HuH-7 (cell line): ENCODE measurements around the gene MEGF8.
"Not testable (repeated sequence)": the region's sequence is repeated elsewhere in the genome, so short reads cannot be mapped to it uniquely, and the experiment has no call there.

Source experiments
- DNase-seq: peaks from one replicate; pipeline ENCODE4 v3.0.0; 2011; ENCODE audit warnings: low spot score

The MEGF8 gene

DNA sequence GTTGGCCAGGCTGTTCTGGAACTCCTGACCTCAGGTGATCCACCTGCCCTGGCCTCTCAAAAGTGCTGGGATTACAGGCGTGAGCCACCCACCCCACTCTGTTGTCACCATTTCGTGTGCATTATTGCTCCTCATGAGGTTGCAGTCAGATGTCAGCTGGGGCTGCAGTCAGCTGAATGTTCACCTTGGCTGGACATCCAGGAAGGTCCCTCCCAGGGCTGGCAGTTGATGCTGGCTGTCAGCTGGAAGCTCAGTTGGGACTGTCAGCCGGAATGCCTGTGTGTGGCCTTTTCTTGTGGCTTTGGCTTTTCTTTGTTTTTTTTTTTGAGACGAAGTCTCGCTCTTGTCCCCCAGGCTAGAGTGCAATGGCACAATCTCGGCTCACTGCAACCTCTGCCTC, 6.6 kb downstream of the MEGF8 start:
- no peak for DNase-seq

DNA sequence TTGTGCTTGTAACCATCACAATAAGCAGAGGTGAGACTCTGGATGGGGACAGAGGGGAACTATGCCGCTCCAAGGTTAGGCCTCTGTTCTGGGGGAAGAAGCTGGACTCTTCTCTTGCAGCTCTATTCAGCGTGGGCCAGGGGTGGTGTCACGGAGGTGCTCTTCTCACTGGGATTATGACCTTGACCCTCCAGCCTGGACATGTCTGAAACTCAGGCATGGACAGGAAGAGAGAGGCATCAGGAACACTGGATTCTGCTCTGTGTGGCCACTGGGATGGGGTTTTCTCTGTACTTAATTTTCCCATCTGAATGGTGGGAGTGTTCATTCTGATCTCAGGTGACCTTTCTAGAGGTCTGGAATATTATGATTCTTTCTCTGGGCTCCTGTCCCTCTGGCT, 7.6 kb downstream of the MEGF8 start:
- no peak for DNase-seq

DNA sequence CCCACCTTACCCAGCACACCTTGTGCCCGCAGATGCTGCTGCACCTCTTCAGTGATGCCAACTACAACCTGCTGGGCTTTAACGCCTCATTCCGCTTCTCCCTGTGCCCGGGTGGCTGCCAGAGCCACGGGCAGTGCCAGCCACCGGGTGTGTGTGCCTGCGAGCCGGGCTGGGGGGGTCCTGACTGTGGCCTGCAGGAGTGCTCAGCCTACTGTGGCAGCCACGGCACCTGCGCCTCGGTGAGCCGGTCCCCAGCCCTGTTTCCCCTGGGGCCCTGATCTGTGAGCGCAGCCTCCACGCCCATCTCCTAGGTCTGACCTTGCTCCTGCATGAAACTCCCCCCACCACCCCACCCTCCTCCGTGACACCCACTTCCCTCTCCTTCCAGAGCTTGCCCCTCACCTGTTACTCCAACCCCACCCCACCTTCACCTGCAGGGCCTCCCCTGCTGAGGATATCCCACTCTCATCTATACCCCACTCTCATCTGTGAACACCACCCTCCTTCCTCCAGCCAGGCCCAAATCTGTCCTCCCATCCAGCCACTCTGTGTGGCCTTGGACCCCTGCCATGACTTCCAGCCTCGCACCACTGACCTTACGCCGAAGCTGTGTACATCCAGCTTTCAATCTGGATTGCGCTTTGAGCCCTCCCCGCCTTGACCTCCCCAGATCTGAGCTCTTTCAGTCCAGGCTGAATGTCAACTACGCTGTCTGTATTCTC, 8.7 kb downstream of the MEGF8 start:
- no peak for DNase-seq

DNA sequence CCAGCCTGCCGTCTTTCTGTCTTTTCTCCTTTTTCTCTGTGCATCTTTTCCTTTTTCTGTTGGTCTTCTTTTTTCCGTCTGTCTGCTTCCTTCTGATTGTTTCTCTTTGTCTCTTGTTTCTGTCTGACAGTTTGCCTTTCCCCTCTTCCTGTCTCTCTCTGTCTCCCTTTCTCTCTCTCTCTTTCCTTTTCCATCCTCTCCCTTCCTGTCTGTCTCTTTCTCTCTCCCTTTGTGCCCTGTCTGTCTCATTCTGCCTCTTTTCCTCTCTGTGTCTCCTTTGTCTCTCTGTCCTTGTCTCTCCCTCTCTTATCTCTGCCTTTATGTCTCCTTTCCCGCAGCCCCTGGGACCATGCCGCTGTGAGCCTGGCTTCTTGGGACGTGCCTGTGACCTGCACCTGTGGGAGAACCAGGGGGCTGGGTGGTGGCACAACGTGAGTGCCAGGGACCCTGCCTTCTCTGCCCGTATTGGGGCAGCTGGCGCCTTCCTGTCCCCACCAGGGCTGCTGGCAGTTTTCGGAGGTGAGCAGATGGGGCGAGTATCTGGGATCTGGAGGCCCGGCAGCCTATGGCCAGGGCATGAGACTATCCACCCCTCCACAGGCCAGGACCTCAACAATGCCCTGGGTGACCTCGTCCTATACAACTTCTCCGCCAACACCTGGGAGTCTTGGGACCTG, 9.4 kb downstream of the MEGF8 start:
- no peak for DNase-seq

DNA sequence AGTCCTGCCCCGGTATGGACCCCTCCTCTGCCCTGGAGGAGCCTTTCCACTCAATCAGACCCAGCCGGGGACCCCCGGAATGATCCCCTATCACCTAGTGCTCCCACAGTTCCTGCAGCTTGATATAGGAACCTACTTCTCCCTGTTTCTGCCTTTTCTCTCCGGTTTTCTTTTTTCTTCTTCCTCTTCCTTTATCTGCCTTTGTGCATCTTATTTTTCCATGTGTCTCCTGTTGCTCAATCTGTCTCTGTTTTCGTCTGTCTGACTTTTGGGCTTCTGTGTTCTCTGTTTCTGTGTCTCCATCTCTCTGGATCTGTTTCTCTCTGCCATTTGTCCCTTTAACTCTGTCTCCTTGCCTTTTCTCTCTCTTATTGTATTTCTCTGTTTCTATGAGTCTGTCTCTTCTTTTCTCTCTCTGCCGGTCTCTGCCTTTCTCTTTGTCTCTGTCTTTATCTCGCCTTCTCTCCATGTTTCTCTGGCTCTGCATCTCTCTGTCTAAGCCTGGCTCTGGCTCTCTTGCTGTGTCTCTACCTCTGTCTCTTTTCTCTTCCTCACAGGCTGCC, 10.0 kb downstream of the MEGF8 start:
- no peak for DNase-seq

DNA sequence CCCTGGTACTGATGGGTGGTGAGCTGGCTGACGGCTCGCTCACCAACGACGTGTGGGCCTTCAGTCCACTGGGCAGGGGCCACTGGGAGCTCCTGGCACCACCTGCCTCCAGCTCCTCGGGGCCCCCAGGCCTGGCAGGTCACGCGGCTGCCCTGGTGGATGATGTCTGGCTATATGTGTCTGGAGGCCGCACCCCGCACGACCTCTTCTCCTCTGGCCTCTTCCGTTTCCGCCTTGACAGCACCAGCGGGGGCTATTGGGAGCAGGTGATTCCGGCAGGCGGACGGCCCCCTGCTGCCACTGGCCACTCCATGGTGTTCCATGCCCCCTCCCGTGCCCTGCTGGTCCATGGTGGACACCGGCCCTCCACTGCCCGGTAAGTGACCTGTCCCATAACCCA, 10.5 kb downstream of the MEGF8 start:
- DNase-seq: no peak

DNA sequence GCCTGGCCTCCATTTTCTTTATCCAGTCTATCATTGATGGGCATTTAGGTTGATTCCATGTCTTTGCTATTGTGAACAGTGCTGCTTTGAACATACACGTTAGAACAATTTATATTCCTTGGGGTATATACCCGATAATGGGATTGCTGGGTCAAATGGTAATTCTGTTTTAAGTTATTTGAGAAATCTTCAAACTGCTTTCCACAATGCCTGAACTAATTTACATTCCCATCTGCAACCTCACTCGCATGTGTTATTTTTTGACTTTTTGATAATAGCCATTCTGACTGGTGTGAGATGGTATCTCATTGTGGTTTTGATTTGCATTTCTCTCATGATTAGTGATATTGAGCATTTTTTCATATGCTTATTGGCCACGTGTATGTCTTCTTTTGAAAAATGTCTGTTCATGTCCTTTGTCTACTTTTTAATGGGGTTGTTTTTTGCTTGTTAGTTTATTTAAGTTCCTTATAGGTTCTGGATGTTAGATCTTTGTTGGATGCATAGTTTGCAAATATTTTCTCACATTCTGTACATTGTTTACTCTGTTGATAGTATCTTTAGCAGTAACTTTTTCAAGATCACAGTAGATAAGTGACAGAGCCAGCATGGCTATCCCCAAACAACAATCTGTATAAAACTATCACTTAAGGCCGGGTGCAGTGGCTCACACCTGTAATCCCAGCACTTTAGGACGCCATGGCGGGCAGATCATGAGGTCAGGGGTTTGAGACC, 13.9 kb downstream of the MEGF8 start:
- not testable (repeated sequence) for DNase-seq

DNA sequence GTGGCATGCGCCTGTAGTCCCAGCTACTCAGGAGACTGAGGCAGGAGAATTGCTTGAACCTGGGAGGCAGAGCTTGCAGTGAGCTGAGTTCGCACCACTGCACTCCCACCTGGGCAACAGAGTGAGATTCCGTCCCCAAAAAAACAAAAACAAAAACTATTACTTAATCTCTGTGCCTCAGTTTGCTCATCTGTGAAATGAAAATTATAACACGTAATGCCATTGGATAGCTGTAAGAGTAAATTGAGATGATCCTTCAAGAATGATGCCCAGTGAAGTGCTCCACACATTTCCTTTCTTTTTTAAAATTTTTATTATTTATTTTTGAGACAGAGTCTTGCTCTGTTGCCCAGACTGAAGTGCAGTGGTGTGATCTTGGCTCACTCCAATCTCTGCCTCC, 14.5 kb downstream of the MEGF8 start:
- not testable (repeated sequence) for DNase-seq

DNA sequence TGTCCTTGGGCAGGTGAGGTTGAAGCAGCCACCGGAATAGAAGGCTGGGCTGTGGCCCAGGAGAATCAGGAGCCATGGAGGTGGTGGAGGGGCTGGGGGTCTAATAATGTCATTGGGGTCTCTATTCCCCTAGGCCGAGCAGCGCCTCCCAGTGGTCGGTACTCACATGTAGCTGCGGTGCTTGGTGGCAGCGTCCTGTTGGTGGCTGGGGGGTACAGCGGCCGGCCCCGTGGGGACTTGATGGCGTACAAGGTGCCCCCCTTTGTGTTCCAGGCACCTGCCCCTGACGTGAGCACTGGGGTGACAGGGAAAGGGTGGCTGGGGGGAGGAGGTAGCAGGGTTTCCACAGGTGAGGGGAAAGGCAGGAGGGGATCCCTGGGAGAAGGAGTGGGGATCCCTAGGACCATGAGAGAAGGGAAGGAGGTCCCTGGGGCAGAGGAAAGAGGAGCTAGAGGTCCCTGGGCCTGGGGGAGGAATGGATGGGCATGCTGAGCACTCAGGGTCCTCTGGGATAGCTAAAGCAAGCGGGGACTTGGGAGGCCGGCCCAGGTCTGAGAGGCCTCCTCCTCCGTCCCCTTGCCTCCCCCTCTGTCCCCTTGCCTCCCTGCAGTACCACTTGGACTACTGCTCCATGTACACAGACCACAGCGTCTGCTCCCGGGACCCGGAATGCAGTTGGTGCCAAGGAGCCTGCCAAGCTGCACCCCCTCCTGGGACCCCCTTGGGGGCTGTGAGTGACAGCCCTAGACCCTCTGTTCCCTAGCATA, 18.1 kb downstream of the MEGF8 start:
- no peak for DNase-seq

DNA sequence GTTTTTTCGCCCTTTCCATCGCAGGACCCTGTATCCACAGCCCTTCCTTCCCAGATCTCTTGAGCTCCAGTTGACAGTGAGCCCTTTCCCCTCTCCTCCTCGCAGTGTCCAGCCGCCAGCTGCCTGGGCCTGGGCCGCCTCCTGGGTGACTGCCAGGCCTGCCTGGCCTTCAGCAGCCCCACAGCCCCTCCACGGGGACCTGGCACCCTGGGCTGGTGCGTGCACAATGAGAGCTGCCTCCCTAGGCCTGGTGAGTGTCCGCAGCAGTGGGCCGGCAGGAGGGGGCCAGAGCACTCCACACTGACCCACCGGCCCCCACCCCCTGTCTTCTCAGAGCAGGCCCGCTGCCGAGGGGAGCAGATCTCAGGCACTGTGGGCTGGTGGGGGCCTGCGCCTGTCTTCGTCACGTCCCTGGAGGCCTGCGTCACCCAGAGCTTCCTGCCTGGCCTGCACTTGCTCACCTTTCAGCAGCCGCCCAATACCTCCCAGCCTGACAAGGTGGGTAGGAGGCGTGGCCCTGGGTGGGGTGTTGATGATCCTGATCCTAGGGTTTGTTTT, 19.0 kb downstream of the MEGF8 start:
- no peak for DNase-seq

DNA sequence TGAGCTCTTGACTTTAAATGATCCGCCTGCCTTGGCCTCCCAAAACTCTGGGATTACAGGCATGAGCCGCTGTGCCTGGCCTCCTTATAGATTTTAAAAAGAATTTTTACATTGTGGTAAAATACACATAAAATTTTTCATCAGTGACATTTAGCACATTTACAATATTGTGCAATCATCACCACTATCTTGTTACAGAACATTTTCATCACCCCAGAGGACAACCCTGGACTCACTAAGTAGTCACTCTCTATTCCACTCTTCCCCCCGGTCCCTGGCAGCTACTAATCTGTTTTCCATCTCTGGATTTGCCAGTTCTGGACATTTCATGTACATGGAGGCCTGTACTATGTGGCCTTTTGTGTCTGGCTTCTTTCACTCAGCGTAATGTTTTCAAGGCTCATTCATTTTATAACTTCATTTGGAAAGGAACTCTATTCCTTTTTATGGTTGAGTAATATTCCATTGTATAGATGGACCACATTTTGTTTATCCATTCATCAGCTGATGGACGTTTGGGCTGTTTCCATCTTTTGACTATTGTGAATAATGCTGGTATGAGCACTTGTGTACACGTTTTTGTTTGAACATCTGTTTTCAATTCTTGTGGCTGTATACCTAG, 19.9 kb downstream of the MEGF8 start:
- DNase-seq: no peak

DNA sequence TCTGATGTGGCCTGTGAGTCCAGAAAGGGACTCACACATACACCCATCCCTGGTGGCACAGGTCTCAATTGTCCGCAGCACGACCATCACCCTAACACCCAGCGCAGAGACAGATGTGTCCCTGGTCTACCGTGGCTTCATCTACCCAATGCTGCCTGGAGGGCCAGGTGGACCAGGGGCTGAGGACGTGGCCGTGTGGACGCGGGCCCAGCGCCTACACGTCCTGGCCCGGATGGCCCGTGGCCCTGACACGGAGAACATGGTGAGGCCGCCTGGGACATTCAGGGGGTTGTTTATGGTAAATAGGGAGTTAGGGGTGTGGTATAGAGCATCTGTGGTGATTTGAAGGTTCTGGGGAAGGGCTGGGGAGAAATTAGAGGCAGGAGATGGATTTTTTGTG, 22.8 kb downstream of the MEGF8 start:
- no peak for DNase-seq

DNA sequence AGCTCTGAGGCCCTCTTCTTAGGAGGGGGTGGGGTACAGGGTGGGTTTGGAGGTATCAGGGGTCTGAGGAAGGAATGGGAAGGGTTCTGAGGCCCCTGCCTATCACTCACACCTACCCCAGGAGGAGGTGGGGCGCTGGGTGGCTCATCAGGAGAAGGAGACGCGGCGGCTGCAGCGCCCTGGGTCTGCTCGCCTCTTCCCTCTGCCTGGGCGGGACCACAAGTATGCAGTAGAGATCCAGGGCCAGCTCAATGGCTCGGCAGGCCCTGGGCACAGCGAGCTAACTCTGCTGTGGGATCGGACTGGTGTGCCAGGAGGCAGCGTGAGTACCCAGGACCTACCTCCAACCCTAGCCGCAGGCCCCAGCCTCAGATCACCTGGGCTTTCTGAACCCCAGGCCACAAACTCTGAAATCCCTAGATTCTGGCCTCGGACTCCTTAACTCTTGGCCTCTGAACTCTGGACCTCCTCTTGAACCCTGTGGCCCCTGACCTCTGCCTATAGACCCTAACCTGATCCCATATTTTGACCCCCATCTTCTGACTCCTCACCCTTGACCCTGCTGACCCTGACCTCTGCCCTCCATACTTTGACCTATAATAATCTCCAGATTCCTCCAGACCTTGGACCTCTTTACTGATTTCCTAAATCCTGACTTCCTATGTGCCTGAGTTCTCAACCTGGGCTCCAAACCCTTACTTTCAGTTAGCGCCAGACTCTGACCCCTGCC, 24.1 kb downstream of the MEGF8 start:
- no peak for DNase-seq

DNA sequence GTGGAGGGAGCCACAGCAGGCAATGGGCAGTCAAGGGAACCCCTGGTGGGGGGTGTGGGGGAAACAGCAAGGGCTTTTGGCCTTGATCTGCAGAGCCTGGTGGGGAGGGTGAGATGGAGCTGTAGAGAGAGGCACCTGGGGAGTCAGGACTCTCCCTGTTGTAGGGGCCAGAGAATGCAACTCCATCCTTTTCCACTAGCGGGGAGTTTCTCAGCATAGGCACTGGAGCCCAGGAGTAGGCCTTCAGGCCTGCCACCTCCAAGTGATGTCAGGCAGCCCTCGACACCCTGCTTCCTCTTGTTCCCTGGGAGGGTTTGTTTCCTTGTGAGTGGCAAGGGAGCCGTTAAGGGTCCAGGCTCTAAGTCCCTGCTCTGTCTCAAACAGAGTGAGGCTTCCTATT, 25.0 kb downstream of the MEGF8 start:
- no peak for DNase-seq

DNA sequence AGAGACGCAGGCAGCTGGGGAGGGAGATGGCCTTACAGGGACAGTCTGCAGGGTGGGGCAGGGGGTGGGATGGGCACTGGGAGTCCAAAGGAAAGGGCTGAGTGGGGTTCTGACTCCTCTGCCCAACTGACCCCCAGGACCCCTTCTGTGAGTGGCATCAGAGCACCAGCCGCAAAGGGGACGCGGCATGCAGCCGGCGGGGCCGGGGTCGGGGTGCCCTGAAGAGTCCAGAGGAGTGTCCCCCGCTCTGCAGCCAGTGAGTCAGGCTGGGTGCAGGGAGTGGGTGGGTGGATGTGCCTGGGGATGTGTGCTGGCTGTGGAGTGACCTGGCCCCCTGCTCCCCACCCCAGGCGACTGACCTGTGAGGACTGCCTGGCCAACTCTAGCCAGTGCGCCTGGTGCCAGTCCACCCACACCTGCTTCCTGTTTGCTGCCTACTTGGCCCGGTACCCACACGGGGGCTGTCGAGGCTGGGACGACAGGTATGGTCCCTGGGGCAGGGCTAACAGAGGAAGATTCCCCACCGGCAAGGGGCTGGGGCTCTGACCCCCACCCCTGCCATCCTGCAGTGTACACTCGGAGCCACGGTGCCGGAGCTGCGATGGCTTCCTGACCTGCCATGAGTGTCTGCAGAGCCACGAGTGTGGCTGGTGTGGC, 25.8 kb downstream of the MEGF8 start:
- no peak for DNase-seq

DNA sequence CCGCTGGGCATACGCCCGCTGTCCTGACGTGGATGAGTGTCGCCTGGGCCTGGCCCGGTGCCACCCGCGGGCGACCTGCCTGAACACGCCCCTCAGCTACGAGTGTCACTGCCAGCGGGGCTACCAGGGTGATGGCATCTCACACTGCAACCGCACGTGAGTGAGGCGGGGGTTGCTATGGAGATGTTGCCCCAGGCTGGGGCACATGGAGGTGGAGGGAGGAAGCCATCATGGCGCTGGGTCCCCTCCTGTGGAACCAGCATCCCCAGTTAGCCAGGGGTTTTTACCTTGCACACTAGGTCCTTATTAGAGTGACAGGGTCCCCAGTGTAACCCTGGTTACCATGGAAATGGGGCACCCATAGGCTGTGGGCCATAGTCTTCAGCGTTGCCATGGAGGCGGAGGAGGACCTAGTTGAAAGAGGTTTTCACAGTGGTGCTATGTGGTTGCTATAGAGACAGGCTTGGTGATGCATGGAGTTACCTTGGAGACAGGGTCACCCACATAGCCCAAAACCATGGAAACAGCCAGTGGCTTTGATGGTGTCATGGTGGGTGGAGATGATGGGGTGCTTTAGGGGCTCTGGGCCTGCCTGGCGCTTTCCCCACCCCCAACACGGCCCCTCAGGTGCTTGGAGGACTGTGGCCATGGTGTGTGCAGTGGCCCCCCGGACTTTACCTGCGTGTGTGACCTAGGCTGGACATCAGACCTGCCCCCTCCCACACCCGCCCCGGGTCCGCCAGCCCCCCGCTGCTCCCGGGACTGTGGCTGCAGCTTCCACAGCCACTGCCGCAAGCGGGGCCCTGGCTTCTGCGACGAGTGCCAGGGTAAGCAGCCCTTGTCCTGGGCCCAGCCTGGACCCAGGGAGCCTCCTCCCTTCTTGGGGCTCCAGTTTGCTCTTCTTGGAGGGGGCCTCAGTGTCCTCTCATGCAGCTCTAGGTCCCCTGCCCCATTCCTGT, 27.1 kb downstream of the MEGF8 start:
- DNase-seq: no peak

DNA sequence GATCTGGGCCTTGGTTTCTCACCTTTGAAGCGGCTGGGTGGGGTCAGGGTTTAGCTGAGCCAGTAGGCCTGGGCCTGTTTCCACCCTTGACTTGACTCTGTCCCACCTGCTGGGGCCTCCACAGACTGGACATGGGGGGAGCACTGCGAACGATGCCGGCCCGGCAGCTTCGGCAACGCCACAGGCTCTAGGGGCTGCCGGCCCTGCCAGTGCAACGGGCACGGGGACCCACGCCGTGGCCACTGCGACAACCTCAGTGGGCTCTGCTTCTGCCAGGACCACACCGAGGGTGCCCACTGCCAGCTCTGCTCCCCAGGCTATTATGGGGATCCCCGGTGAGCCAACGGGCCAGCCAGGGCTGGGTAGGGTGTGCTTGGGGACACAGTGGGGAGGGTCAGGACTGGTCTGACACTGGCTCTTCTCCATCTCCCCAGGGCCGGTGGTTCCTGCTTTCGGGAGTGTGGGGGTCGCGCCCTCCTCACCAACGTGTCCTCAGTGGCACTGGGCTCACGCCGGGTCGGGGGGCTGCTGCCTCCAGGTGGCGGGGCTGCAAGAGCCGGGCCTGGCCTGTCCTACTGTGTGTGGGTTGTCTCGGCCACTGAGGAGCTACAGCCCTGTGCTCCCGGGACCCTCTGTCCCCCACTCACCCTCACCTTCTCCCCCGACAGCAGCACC, 28.0 kb downstream of the MEGF8 start:
- DNase-seq: no peak

DNA sequence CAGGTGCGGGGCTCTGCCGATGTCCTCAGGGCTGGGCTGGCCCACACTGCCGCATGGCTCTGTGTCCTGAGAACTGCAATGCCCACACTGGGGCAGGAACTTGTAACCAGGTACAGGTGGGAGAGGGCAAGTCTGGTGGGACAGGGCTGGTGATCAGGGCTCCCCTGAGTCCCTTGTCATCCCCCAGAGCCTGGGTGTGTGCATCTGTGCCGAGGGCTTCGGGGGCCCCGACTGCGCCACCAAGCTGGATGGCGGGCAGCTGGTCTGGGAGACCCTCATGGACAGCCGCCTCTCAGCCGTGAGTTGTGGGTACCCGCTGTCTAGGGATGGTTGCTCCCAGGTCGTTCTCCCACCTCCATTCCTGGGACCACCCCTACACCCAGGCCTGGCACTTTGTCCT, 30.5 kb downstream of the MEGF8 start:
- DNase-seq: no peak
